K562 (cell line): Measurements from ENCODE around the gene HSD17B3. TPM values are rescaled to one million over a fixed set of nuclear protein-coding genes. Genes with fewer than 3 reads are reported as not detected.

ENCODE experiments used
- ATAC-seq: fragments of 200-7000 bp; cut with Tn5 transposase; 3 replicates; pipeline ENCODE4 v1.9.1; 2020; ENCODE audit warnings: moderate library complexity
- BruUV-seq: library from RNA; stranded (reverse); fragments of 400-500 nt; replicated peaks from 2 replicates; lab custom pipeline; 2021; lab: Mats Ljungman, UMichigan
- CTCF ChIA-PET: fragments of 300-600 bp; formaldehyde crosslinking; extraction: SDS; loops from one replicate; lab custom pipeline; 2021; ENCODE audit warnings: low intra/inter-chr PET ratio; lab: Yijun Ruan, JAX
- POLR2A ChIA-PET: fragments of 300-600, 350-650 bp; sonication (Branson Sonifier 250); formaldehyde crosslinking; extraction: SDS; loops from one replicate; lab custom pipeline; 2021; ENCODE audit warnings: antibody characterized with exemption, inconsistent platforms; lab: Yijun Ruan, JAX
- DNase-seq, 4 experiments: peaks; one replicate each; pipeline versions ENCODE4 v3.0.0 to v3.0.0-alpha.2; 2011 to 2018; ENCODE audit warnings: low spot score in 3 of 4, mixed read lengths in 3 of 4; ENCODE audit errors: extremely low read depth in 1 of 4
- FAIRE-seq: peaks from 2 replicates; lab custom pipeline; 2011; peaks lifted over from hg19 to GRCh38; lab: Jason Lieb, UNC
- H2AFZ ChIP-seq: 2 replicates; pipeline ENCODE4 v1.6.0; 2011; ENCODE audit warnings: low read depth, low read length, control low read depth, inconsistent platforms
- H3K27ac ChIP-seq: fragments of 200-600 bp; 3 replicates; pipeline ENCODE4 v1.8.0; 2011; ENCODE audit warnings: low read depth, mild to moderate bottlenecking, control low read depth, inconsistent platforms, low read length, moderate library complexity, mixed read lengths; ENCODE audit errors: extremely low read depth
- H3K27me3 ChIP-seq, 2 experiments: fragments of 300-600 bp in 1 of 2; 2 replicates in 1 of 2; 3 replicates in 1 of 2; pipeline versions ENCODE4 v1.6.0 to v1.8.0; 2011; ENCODE audit warnings: inconsistent platforms in 2 of 2, low read length in 2 of 2, mild to moderate bottlenecking in 1 of 2, mixed read lengths in 1 of 2, moderate library complexity in 1 of 2; ENCODE audit not compliant: control insufficient read depth in 2 of 2, insufficient read depth in 2 of 2
- H3K36me3 ChIP-seq: fragments of 300-600 bp; 3 replicates; pipeline ENCODE4 v1.8.0; 2011; ENCODE audit warnings: mild to moderate bottlenecking, low read length, inconsistent platforms; ENCODE audit not compliant: control insufficient read depth, insufficient read depth
- H3K4me1 ChIP-seq, 2 experiments: fragments of 200-600 bp in 1 of 2; replicated peaks in 1 of 2; 2 replicates in 1 of 2; 3 replicates in 1 of 2; pipeline versions ENCODE4 v1.5.1 to v1.8.0; 2011; ENCODE audit warnings: inconsistent platforms in 2 of 2, low read length in 2 of 2, mild to moderate bottlenecking in 1 of 2, mixed read lengths in 1 of 2, moderate library complexity in 1 of 2; ENCODE audit not compliant: control insufficient read depth in 2 of 2, insufficient read depth in 2 of 2
- H3K4me2 ChIP-seq: 2 replicates; pipeline ENCODE4 v1.6.1; 2011; ENCODE audit warnings: low read length, control low read depth, inconsistent platforms, mixed read lengths; ENCODE audit not compliant: insufficient read depth
- H3K4me3 ChIP-seq: fragments of 200-600 bp; sonication (generic), shearing (Covaris generic); 2 replicates; pipeline ENCODE4 v1.5.1; 2016; ENCODE audit warnings: control low read depth, inconsistent platforms
- H3K79me2 ChIP-seq: fragments of 200-600 bp; 3 replicates; pipeline ENCODE4 v1.8.0; 2011; ENCODE audit warnings: low read length, inconsistent platforms; ENCODE audit not compliant: control insufficient read depth, insufficient read depth
- H3K9ac ChIP-seq, 2 experiments: 2 replicates each; pipeline versions ENCODE4 v1.6.0 to v1.6.1; 2011; ENCODE audit warnings: low read depth in 2 of 2, low read length in 2 of 2, control low read depth in 1 of 2, inconsistent platforms in 1 of 2, mild to moderate bottlenecking in 1 of 2, mixed read lengths in 1 of 2; ENCODE audit not compliant: insufficient read depth in 1 of 2
- H3K9me1 ChIP-seq: one replicate; pipeline ENCODE4 v1.6.0; 2011; ENCODE audit warnings: inconsistent platforms, mild to moderate bottlenecking, low read length, moderate library complexity; ENCODE audit not compliant: control insufficient read depth, insufficient read depth
- H3K9me3 ChIP-seq: replicated peaks from 2 replicates; pipeline ENCODE4 v1.5.1; 2011; ENCODE audit warnings: low read depth, low read length, inconsistent platforms; ENCODE audit not compliant: control insufficient read depth, insufficient read depth
- H4K20me1 ChIP-seq: replicated peaks from 2 replicates; pipeline ENCODE4 v1.6.1; 2011; ENCODE audit warnings: low read length, inconsistent platforms, mixed read lengths; ENCODE audit not compliant: control insufficient read depth, insufficient read depth
- CCNT2 ChIP-seq: IDR thresholded peaks from 2 replicates; pipeline ENCODE4 v1.6.1; 2011; ENCODE audit warnings: borderline replicate concordance, low read depth, mild to moderate bottlenecking, moderate library complexity, mixed read lengths, low read length; ENCODE audit not compliant: insufficient read length; ENCODE audit errors: extremely low read depth
- CREBBP ChIP-seq: IDR thresholded peaks from one replicate; pipeline ENCODE4 v1.6.1; 2012; ENCODE audit warnings: low read depth, mild to moderate bottlenecking, control low read depth, inconsistent platforms, low read length
- IFI16 ChIP-seq: fragments of 250-450 bp; sonication (Bioruptor Pico); IDR thresholded peaks from 2 replicates; pipeline ENCODE4 v2.1.2; 2022; ENCODE audit warnings: mild to moderate bottlenecking, inconsistent platforms
- LCOR ChIP-seq: sonication (generic); formaldehyde crosslinking; IDR thresholded peaks from 2 replicates; pipeline ENCODE4 v1.8.0; 2022; ENCODE audit warnings: mild to moderate bottlenecking, missing genetic modification reagents
- MED1 ChIP-seq: sonication (generic); formaldehyde crosslinking; IDR thresholded peaks from 2 replicates; pipeline ENCODE4 v1.8.1; 2023; ENCODE audit warnings: missing genetic modification reagents, borderline replicate concordance
- RUNX1 ChIP-seq: sonication (generic); IDR thresholded peaks from 2 replicates; pipeline ENCODE4 v1.6.1; 2016; ENCODE audit warnings: antibody characterized with exemption, low read depth
- SMAD1 ChIP-seq: fragments of 150-350 bp; IDR thresholded peaks from 2 replicates; pipeline ENCODE4 v1.6.1; 2014; ENCODE audit warnings: low read length, low read depth; ENCODE audit not compliant: partially characterized antibody
- TEAD4 ChIP-seq, 2 experiments: sonication (generic) in 1 of 2; formaldehyde crosslinking in 1 of 2; IDR thresholded peaks; 2 replicates each; pipeline versions ENCODE4 v1.6.1 to v1.8.0; 2012 to 2022; ENCODE audit warnings: borderline replicate concordance in 1 of 2, inconsistent platforms in 1 of 2, low read length in 1 of 2, mild to moderate bottlenecking in 1 of 2, missing genetic modification reagents in 1 of 2
- U2AF1 ChIP-seq: fragments of 200-400 bp; formaldehyde crosslinking; optimal IDR thresholded peaks from 2 replicates; pipeline ENCODE3; 2017; ENCODE audit warnings: mild to moderate bottlenecking, low read depth, low read length, moderate library complexity
- ZNF165 ChIP-seq: fragments of 250-450 bp; sonication (Bioruptor Pico); IDR thresholded peaks from 2 replicates; pipeline ENCODE4 v1.4.0; 2020; ENCODE audit warnings: borderline replicate concordance
- ZNF175 ChIP-seq: fragments of 200-800 bp; sonication (Bioruptor generic); IDR thresholded peaks from 2 replicates; pipeline ENCODE4 v1.6.1; 2016; ENCODE audit warnings: low read depth, mild to moderate bottlenecking, missing genetic modification characterization, missing compliant biosample characterization
- ZNF584 ChIP-seq: fragments of 200-800 bp; sonication (Bioruptor generic); IDR thresholded peaks from 2 replicates; pipeline ENCODE4 v1.6.1; 2016; ENCODE audit warnings: low read depth, mild to moderate bottlenecking, missing genetic modification characterization, missing compliant biosample characterization
- WGBS: fragments of 100-300 bp; shearing (Covaris generic); methylation state at CpG from one replicate; pipeline ENCODE4 v1.1.6; 2016; ENCODE audit warnings: low coverage, mixed read lengths; ENCODE audit not compliant: insufficient coverage; ENCODE audit errors: missing lambda C conversion rate; 5-methylcytosine and 5-hydroxymethylcytosine counted together
- in situ Hi-C: fragments of 300-500 bp; cut with MboI; formaldehyde crosslinking; loops from 4 replicates; pipeline ENCODE4 v1.15.0; 2018; ENCODE audit warnings: inconsistent platforms, mixed read lengths
- intact Hi-C: fragments of 100-400 bp; cut with micrococcal nuclease; formaldehyde crosslinking; loops from 2 replicates; pipeline ENCODE4 v1.14.2; 2022
- polyA plus RNA-seq, 8 experiments: library from polyadenylated mRNA; depleted of rRNA in 4 of 8; stranded (reverse) in 5 of 8; unstranded in 3 of 8; fragments of >200 nt; fragmentation: Nextera tagmentation in 2 of 8; fragmentation: Illumina TruSeq in 1 of 8; extraction: Ambion mirVana in 2 of 8; extraction: Trizol in 1 of 8; gene quantifications; 2 replicates each; pipeline versions ENCODE4 v1.2.1 to v1.2.3, GENCODE V29; 2011 to 2014; ENCODE audit warnings: inconsistent platforms in 1 of 8, missing spikeins in 1 of 8
- total RNA-seq, 7 experiments: library from RNA; depleted of rRNA in 6 of 7; stranded (reverse); fragments of >200 nt in 6 of 7; fragmentation: Illumina TruSeq in 2 of 7; extraction: Trizol in 2 of 7; gene quantifications; 2 replicates each; pipeline versions ENCODE4 v1.2.1 to v1.2.3, GENCODE V29; 2011 to 2021; ENCODE audit warnings: low replicate concordance in 1 of 7
- TF ChIP-seq, protein P1 (sequence below): sonication (generic); formaldehyde crosslinking; IDR thresholded peaks from 2 replicates; pipeline ENCODE4 v1.8.0; 2022; ENCODE audit warnings: missing genetic modification reagents, mild to moderate bottlenecking, borderline replicate concordance
- TF ChIP-seq, protein P2 (sequence below): conservative IDR thresholded peaks from 2 replicates; pipeline ENCODE4 v1.6.1; 2011; ENCODE audit warnings: low read depth, mild to moderate bottlenecking, low read length; ENCODE audit not compliant: control insufficient read depth
- TF ChIP-seq, protein P3 (sequence below): fragments of 450-650 bp; formaldehyde crosslinking; IDR thresholded peaks from 2 replicates; pipeline ENCODE4 v1.4.0; 2020; ENCODE audit warnings: mild to moderate bottlenecking, moderate library complexity

HSD17B3 gene
- total and polyA plus RNA-seq, 9 of the 15 experiments (the other 6 are each of a cell fraction or from before 2014, with no cell fraction given): not detected

DNA sequence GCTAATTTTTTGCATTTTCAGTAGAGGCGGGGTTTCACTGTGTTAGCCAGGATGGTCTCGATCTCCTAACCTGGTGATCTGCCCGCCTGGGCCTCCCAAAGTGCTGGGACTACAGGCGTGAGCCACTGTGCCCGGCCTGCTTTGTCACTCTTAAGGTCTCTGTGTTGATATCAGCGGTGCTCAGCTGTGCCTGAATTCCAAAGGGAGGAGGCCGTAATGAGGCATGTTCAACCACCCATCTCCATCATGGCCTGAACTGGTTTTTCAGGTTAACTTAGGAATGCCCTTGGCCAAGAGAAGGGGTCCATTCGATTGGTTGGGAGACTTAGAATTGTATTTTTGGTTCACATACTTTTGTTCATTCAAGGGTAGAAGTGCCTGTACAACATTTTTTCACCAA lies 22.0 kb downstream of the HSD17B3 start:
- no peak overlapping the region for H3K9ac ChIP-seq
- no peak overlapping the region for H3K27ac ChIP-seq
- in situ Hi-C loops: no loop called here
- 33% methylated on average over 6 of the region's 8 CpGs for WGBS
- no TSS peak for BruUV-seq
- ChIA-PET CTCF (no interaction called here), POLR2A (no interaction called here)
- no peaks in the 10 kb centered on the region for H3K27me3 ChIP-seq
- TF ChIP-seq TEAD4 (IDR thresholded peaks at IDR 0.05; ENCODE audit: low read length) (no peak), TEAD4 (CRISPR knock-in tag; IDR thresholded peaks at IDR 0.05; ENCODE audit: borderline replicate concordance) (no peak), IFI16 (no peak), ZNF165 (no peak), SMAD1 (no peak), CCNT2 (no peak), LCOR (CRISPR knock-in tag) (no peak), ZNF175 (CRISPR knock-in tag) (no peak), ZNF584 (no peak), CREBBP (no peak), MED1 (CRISPR knock-in tag) (no peak), U2AF1 (no peak), RUNX1 (no peak)
- TF ChIP-seq, protein P1, sequence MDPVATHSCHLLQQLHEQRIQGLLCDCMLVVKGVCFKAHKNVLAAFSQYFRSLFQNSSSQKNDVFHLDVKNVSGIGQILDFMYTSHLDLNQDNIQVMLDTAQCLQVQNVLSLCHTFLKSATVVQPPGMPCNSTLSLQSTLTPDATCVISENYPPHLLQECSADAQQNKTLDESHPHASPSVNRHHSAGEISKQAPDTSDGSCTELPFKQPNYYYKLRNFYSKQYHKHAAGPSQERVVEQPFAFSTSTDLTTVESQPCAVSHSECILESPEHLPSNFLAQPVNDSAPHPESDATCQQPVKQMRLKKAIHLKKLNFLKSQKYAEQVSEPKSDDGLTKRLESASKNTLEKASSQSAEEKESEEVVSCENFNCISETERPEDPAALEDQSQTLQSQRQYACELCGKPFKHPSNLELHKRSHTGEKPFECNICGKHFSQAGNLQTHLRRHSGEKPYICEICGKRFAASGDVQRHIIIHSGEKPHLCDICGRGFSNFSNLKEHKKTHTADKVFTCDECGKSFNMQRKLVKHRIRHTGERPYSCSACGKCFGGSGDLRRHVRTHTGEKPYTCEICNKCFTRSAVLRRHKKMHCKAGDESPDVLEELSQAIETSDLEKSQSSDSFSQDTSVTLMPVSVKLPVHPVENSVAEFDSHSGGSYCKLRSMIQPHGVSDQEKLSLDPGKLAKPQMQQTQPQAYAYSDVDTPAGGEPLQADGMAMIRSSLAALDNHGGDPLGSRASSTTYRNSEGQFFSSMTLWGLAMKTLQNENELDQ (CRISPR knock-in tag): no peak
- TF ChIP-seq, protein P2, sequence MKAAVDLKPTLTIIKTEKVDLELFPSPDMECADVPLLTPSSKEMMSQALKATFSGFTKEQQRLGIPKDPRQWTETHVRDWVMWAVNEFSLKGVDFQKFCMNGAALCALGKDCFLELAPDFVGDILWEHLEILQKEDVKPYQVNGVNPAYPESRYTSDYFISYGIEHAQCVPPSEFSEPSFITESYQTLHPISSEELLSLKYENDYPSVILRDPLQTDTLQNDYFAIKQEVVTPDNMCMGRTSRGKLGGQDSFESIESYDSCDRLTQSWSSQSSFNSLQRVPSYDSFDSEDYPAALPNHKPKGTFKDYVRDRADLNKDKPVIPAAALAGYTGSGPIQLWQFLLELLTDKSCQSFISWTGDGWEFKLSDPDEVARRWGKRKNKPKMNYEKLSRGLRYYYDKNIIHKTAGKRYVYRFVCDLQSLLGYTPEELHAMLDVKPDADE: no peak
- TF ChIP-seq, protein P3, sequence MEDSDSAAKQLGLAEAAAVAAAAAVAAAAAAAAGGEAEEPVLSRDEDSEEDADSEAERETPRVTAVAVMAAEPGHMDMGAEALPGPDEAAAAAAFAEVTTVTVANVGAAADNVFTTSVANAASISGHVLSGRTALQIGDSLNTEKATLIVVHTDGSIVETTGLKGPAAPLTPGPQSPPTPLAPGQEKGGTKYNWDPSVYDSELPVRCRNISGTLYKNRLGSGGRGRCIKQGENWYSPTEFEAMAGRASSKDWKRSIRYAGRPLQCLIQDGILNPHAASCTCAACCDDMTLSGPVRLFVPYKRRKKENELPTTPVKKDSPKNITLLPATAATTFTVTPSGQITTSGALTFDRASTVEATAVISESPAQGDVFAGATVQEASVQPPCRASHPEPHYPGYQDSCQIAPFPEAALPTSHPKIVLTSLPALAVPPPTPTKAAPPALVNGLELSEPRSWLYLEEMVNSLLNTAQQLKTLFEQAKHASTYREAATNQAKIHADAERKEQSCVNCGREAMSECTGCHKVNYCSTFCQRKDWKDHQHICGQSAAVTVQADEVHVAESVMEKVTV (CRISPR knock-in tag): no peak
- FAIRE-seq: no peak
- intact Hi-C loops: no loop called here
- H3K36me3 ChIP-seq: no peaks in the 10 kb centered on the region
- no peaks in the 10 kb centered on the region for H3K9me1 ChIP-seq
- no peak overlapping the region for H3K4me2 ChIP-seq
- DNase-seq: no peak
- H3K79me2 ChIP-seq: no peaks in the 10 kb centered on the region
- no peak overlapping the region for H3K4me3 ChIP-seq
- H2AFZ ChIP-seq: no peak overlapping the region
- H3K4me1 ChIP-seq: no peaks in the 10 kb centered on the region
- peaks cover 2% of the 10 kb centered on the region; the same call in 1 of the 2 replicates for H3K9me3 ChIP-seq
- ATAC-seq: no peak
- no peaks in the 10 kb centered on the region for H4K20me1 ChIP-seq
